Activated naive CD4-positive, alpha-beta T cell treated with anti-CD3 and anti-CD28 coated beads, Interleukin-2, amount 50 U/mL, for 72 hours (primary cell): Measurements from ENCODE around the gene ZFHX3. TPM values are rescaled to one million over a fixed set of nuclear protein-coding genes. Genes with fewer than 3 reads are reported as not detected.

Experiments
- ATAC-seq, 2 donors: fragments of 150-1000 bp; cut with Tn5 transposase; 2 replicates each; pipeline ENCODE4 v1.10.0; 2021; ENCODE audit warnings: mild to moderate bottlenecking in 2 of 2, moderate library complexity in 2 of 2
- DNase-seq, 2 donors: peaks; one replicate each; pipeline ENCODE4 v3.0.0; 2021 to 2022; ENCODE audit warnings: low spot score in 2 of 2
- H3K27ac Mint-ChIP-seq, 2 donors: one replicate each; pipeline ENCODE4 v1.8.0; 2022; ENCODE audit warnings: mild to moderate bottlenecking in 2 of 2, mixed read lengths in 2 of 2
- H3K36me3 Mint-ChIP-seq, 2 donors: one replicate each; pipeline ENCODE4 v1.8.0; 2022; ENCODE audit warnings: mixed read lengths in 2 of 2
- H3K9me3 Mint-ChIP-seq, 2 donors: one replicate each; pipeline ENCODE4 v1.8.0; 2022; ENCODE audit warnings: mixed read lengths in 2 of 2
- total RNA-seq, 2 donors: library from RNA; stranded (reverse); gene quantifications; one replicate each; pipeline ENCODE4 v1.2.3, GENCODE V29; 2022

The ZFHX3 gene
- total RNA-seq, 2 donors from 2014 or later = 0.07 to 1.7 TPM

GRCh38 chr16:72967941-72968340 lies 80.0 kb downstream of the ZFHX3 start:
- Mint-ChIP-seq H3K36me3 (no peaks in the 10 kb centered on the region), H3K27ac (no peak overlapping the region), H3K9me3 (peaks cover 0 to 2% of the 10 kb centered on the region in 2 donors)
- no peak for ATAC-seq
- DNase-seq = no peak

- Mint-ChIP-seq H3K36me3 (no peaks in the 10 kb centered on the region), H3K9me3 (peaks cover 0 to 3% of the 10 kb centered on the region in 2 donors), H3K27ac (no peak overlapping the region)
- ATAC-seq (no peak), DNase-seq (no peak)
Measured at GRCh38 chr16:72963533-72964315, 84.2 kb downstream of the ZFHX3 start.

- no peak for ATAC-seq
Measured at GRCh38 chr16:72962347-72962746, 85.6 kb downstream of the ZFHX3 start.

GRCh38 chr16:72961863-72962262 lies 86.1 kb downstream of the ZFHX3 start:
- H3K9me3 Mint-ChIP-seq = peaks cover 0 to 6% of the 10 kb centered on the region in 2 donors
- DNase-seq = no peak
- H3K36me3 Mint-ChIP-seq = no peaks in the 10 kb centered on the region
- H3K27ac Mint-ChIP-seq = no peak overlapping the region
- ATAC-seq = no peak

More at GRCh38 chr16:72962347-72962746, 85.6 kb downstream of the ZFHX3 start:
- Mint-ChIP-seq H3K9me3 (peaks cover 0 to 3% of the 10 kb centered on the region in 2 donors), H3K27ac (no peak overlapping the region), H3K36me3 (no peaks in the 10 kb centered on the region)
- DNase-seq = no peak

- Mint-ChIP-seq H3K36me3 (no peaks in the 10 kb centered on the region), H3K27ac (no peak overlapping the region), H3K9me3 (peaks cover 0 to 6% of the 10 kb centered on the region in 2 donors)
- ATAC-seq = no peak
- no peak for DNase-seq
Measured at GRCh38 chr16:72961115-72961832, 86.7 kb downstream of the ZFHX3 start.

- DNase-seq = no peak
- peaks cover 0 to 9% of the 10 kb centered on the region in 2 donors for H3K9me3 Mint-ChIP-seq
- no peak for ATAC-seq
- no peak overlapping the region for H3K27ac Mint-ChIP-seq
- H3K36me3 Mint-ChIP-seq = peaks cover 0 to 4% of the 10 kb centered on the region in 2 donors
Measured at GRCh38 chr16:72960101-72960500, 87.8 kb downstream of the ZFHX3 start.

- no peak for DNase-seq
- Mint-ChIP-seq H3K9me3 (peaks cover 0 to 9% of the 10 kb centered on the region in 2 donors), H3K36me3 (peaks cover 0 to 4% of the 10 kb centered on the region in 2 donors), H3K27ac (no peak overlapping the region)
- no peak for ATAC-seq
Measured at GRCh38 chr16:72959301-72959996, 88.5 kb downstream of the ZFHX3 start.

- Mint-ChIP-seq H3K27ac (no peak overlapping the region), H3K9me3 (peaks cover 0 to 9% of the 10 kb centered on the region in 2 donors), H3K36me3 (peaks cover 0 to 4% of the 10 kb centered on the region in 2 donors)
- no peak for ATAC-seq
- DNase-seq = no peak
Measured at GRCh38 chr16:72958522-72959076, 89.3 kb downstream of the ZFHX3 start.

- H3K9me3 Mint-ChIP-seq = peaks cover 0 to 9% of the 10 kb centered on the region in 2 donors
- ATAC-seq (no peak), DNase-seq (no peak)
- H3K27ac Mint-ChIP-seq = no peak overlapping the region
- H3K36me3 Mint-ChIP-seq = peaks cover 0 to 4% of the 10 kb centered on the region in 2 donors
Measured at GRCh38 chr16:72957303-72958277, 90.3 kb downstream of the ZFHX3 start.

- Mint-ChIP-seq H3K36me3 (peaks cover 0 to 4% of the 10 kb centered on the region in 2 donors), H3K9me3 (peaks cover 0 to 9% of the 10 kb centered on the region in 2 donors), H3K27ac (no peak overlapping the region)
- ATAC-seq (no peak), DNase-seq (no peak)
Measured at GRCh38 chr16:72956124-72957064, 91.5 kb downstream of the ZFHX3 start.

- DNase-seq (no peak), ATAC-seq (no peak)
- peaks cover 0 to 6% of the 10 kb centered on the region in 2 donors for H3K9me3 Mint-ChIP-seq
- H3K27ac Mint-ChIP-seq = no peak overlapping the region
- peaks cover 0 to 4% of the 10 kb centered on the region in 2 donors for H3K36me3 Mint-ChIP-seq
Measured at GRCh38 chr16:72952811-72953271, 95.1 kb downstream of the ZFHX3 start.

GRCh38 chr16:72952404-72952803 lies 95.5 kb downstream of the ZFHX3 start:
- Mint-ChIP-seq H3K9me3 (peaks cover 0 to 6% of the 10 kb centered on the region in 2 donors), H3K36me3 (peaks cover 0 to 4% of the 10 kb centered on the region in 2 donors), H3K27ac (peak overlapping the region in 1 of 2 donors; percentile 82)
- ATAC-seq (no peak), DNase-seq (no peak)

- ATAC-seq = no peak
Measured at GRCh38 chr16:72951916-72952315, 96.0 kb downstream of the ZFHX3 start.

GRCh38 chr16:72950669-72951068 lies 97.3 kb downstream of the ZFHX3 start:
- Mint-ChIP-seq H3K9me3 (peaks cover 0 to under 1% of the 10 kb centered on the region in 2 donors), H3K36me3 (peaks cover 0 to under 1% of the 10 kb centered on the region in 2 donors), H3K27ac (no peak overlapping the region)
- ATAC-seq = no peak
- DNase-seq = no peak

More at GRCh38 chr16:72951916-72952315, 96.0 kb downstream of the ZFHX3 start:
- Mint-ChIP-seq H3K9me3 (peaks cover 0 to 3% of the 10 kb centered on the region in 2 donors), H3K27ac (peak overlapping the region in 1 of 2 donors; percentile 82), H3K36me3 (peaks cover 0 to 4% of the 10 kb centered on the region in 2 donors)
- no peak for DNase-seq
